GM18505 (cell line): Measurements from ENCODE around the gene PPIB.

Experiments used
- ATAC-seq: cut with Tn5 transposase; IDR thresholded peaks from one replicate; pipeline ENCODE4 v1.9.1; 2021; ENCODE audit not compliant: unreplicated experiment
- POLR2A ChIP-seq: IDR thresholded peaks from 4 replicates; pipeline ENCODE4 v1.6.1; 2011; ENCODE audit warnings: borderline replicate concordance; ENCODE audit not compliant: insufficient read depth, insufficient read length; ENCODE audit errors: extremely low read depth

PPIB gene

DNA sequence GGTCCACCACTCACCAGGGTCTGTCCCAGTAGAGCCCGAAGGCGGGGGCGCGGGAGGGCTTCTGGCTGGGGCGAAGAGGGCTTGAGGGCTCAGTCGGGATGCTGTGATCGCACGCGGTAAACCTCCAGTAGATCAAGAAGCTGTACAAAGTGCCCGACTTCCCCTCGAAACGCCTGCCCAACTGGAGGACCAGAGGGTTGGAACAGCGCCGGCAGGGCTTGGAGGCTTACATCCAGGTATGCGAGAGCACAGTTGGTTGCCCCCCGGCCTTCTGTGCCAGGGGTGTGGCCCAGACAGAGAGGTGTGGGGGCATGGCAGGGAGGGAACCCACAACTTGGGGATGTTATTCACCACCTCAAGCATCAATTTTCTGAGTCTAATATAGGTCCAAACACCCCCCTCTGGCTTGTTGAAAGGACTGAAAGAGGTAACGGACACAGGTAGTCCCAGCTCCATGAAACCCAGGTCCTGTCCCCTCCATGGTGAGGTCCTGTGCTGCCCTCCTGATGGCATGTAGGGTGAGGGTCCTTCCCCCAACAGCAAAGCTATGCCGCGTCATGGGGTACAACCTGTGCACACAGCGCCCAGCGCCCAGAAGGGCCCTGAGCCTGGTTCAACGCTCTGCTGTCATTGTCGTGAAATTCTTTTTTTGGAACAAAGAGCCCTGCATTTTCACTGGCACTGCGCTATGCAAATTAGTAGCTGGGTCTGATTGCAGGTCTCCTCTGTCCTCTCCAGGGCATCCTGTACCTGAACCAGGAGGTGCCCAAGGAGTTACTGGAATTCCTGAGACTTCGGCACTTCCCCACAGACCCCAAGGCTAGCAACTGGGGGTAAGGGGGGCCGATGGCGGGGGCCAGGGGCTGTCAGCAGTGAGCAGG is 10.1 kb downstream of the PPIB start:
- ATAC-seq = peak; percentile 14
- no peak for TF ChIP-seq POLR2A

DNA sequence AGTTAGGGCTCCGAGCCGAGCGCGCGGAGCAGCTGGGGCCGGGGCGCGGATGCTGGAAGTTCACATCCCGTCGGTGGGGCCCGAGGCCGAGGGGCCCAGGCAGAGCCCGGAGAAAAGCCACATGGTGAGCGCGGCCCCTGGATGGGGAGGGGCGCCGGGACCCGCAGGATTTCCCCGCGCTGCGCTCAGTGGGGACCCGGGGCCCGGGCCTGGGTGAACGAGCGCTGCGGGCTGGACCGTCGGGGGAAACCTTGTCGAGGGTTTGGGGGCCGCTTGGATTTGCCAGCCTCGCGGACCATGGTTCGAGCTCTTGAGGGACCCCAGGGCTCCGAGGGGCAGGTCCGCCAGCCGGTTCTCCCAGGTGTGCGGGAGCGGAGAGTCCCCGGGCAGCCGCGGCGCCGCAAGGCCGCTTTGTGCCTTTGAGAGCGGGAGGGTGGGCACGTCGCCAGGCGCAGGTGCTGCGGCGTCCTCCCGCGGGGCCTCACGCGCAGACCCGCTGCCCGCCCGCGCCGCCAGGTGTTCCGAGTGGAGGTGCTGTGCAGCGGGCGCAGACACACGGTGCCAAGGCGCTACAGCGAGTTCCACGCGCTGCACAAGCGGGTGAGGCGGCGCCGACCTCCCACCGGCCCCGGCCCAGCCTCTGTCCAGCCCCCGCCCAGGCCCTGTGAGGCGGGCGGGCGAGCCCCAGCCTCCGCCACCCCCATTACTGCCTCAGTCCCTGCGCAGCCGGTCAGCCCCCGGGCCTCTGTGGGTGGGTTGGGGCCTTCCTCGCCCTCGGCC is 10.9 kb downstream of the PPIB start, which contains the start of gene SNX22:
Gene SNX22 (plus strand): TSS at position 5 of the 780 bp plus-strand sequence. CDS start 45 bp downstream, at position 50.
- TF ChIP-seq POLR2A = peak; percentile 65
- peak; percentile 11 for ATAC-seq

DNA sequence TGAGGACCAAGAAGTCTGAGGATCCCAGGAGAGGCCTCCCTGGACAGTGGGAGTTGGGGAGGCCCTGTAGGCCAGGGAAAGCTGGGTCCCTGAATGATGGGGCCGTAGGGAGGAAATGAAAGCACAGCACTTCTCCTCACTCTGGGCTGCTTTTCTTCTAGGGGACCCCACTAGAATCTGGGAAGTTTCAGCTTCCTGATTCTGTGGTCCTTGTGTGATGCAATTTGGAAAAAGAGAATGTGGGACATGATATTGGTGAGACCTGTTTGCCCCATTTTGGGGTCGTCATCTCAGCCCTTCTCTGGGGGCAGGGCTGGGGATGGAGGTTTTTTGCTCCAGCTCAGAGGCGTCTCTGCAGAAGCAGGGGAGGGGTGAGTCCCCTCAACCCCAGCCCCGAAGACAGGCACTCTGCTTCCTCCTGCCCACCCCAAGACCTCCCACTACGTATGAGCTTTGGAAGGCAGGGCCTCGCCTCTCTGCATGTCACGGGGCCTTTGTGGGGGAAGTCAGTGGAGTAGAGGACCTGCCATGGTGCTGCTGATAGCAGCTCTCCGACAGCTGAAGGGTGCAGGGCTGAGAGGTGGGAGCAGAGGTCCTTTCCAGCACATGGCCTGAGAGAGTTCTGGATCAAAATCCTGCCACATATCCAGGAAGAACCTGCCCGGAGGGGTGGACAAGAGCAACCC is 12.8 kb downstream of the PPIB start:
- TF ChIP-seq POLR2A = no peak
- no peak for ATAC-seq

DNA sequence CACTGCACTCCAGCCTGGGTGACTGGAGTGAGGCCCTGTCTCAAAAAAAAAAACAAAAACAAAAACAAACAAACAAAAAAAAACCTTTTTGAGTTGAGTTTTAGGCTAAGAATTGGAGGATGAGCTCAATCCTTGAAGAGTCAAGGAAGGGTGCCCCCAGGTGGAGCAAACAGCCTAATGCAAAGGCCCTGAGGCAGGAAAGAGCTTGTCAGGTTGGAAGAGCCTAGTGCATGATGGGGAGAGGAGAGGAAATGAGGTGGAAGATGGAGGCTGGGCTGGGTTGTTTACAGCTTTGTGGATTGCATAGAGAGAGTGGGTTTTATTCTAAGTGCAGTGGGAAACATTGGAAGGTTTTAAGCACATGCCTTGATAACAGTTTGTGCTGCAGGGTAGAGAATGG is 13.4 kb downstream of the PPIB start:
- TF ChIP-seq POLR2A = no peak
- no peak for ATAC-seq

DNA sequence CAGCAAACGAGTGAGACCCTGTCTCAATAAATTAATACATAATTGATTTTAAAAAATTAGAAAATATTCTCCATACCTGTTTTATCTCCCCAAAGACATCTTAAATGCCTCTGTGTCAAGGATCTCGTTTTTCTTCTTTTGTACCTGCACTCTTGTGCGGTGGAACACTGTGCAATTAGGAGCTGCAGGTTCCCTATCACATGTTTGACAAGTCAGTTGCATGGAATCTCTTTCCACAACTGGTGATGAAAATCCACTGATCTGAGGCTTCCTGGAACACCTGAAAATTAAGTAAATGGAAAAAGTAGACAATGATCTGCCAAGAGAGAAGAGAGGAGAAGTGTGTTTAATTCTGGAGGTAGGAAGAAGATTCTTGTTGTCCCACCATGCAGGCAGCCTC is 14.2 kb downstream of the PPIB start:
- ATAC-seq = no peak

DNA sequence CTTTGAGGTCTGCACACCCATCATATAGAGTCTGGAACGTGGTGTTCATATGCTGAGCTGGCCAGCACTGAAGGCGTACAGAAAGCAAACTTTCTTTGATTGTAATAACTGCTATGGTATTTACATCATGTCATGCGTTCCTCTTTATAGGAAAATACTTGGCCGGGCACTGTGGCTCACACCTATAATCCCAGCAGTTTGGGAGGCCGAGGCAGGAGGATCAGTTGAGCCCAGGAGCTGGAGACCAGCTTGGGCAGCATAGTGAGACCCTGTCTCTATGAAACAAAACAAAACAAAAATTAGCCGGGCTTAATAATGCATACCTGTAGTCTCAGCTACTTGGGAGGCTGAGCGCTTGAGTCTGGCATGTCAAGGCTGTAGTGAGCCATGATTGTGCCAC is 14.7 kb downstream of the PPIB start:
- no peak for TF ChIP-seq POLR2A
- no peak for ATAC-seq

More for the DNA sequence above, 14.2 kb downstream of the PPIB start:
- TF ChIP-seq POLR2A = no peak

DNA sequence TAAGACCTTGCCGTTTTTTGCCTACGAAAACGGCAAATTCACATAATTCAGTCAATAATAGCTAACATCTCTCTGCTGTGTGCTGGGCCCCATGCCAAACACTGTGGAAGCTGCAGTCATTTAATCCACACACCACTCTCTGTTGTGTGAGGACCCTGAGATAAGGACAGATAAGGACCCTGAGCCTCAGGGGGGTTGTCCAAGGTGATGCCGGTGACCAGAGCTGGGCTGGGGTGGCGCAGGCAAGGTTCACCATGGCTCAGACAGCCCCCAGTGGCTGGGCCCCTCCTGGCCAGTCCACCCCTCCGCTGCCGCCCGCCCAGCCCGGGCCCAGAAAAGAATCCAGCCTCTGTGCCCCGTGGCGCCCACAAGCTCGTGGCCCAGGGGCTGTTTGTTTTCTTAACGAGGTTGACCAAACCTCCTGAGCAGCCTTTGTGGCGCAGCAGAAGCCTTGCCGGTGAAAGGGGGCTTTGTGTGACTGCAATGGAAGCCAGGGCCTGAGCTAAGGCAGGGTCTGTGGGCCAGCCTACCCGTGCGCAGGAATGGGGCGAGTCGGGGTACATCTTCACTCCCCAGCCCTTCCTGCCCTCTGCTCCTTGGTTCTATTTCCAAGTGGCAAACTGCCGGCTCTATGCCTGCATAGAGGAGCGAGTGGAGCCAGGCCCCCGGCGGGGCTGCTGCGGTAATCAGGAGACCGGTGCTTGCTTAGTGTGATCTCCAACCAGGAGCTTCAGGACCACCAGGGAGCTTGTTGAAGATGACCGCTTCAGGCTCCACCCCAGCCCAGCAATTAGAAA is 15.7 kb downstream of the PPIB start:
- TF ChIP-seq POLR2A = no peak
- no peak for ATAC-seq

DNA sequence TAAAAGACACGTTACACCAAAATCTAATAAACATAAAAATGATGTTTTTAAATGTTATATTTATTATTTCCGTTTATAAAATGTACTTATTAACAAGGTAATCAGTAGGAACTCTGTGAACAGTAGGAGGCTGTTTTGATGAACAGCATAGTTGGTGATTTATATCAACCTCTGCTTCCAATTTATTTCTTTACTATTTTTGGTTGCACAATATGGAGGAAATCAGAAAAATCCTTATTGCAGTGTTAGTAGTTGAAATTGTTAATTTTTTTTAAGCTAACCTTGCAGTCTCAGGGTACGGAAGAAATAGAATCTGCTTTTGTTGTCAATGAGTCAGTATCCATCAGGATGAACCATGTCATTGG is 16.3 kb downstream of the PPIB start:
- no peak for ATAC-seq
- no peak for TF ChIP-seq POLR2A

DNA sequence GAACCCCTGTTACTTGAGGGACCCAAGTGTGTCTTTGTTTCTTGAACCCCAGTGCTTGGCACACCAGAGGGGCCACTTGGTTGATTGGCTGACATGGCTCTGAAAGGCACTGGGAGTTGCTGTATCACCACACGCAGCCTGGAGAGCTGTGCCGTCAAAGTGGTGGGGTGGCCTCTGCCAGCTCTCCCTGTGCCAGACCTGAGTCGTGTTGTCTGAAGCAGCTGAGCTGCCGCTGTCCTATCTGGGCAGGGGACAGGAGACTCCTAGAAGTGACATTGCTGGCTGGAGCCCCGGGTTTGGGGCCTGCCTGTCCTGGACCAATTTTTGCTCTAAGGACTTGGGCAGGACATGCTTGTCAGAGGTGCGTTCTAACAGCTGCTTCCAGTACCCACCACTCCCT is 16.8 kb downstream of the PPIB start:
- TF ChIP-seq POLR2A = no peak
- no peak for ATAC-seq

DNA sequence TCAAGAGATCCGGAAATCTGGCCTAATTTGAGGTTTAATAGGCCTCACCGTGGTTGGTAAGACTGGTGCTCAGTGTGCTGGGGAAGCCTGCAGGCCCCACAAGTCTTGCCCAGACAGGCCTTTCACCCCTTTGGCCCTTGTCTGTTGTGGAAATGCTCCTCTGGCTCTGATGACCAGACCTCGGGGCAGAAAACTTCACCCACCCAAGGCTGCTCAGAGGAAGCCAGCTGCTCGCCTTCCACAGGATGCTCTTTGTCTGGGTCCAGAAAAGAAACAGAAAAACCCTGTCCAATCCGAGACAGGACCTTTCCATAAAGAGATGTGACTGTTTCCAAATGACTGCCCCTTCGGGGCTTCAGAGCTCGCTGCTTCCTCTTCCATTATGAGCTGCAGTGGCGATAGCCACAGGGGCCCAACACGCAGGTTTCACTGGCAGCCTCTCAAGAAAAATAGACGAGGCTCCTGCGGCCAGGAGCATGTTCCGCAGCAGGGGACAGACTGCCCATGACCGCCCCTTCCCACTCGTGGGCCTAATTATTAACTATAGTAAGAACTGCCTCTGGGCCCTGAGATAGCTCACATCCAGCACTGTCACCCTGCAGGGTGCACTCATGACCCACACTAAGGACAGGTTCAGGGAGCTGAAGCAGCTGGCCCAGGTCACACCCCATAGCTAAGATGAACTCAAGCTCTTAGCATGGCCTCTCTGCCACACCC is 18.1 kb downstream of the PPIB start:
- TF ChIP-seq POLR2A = peak; percentile 44
- peak; percentile 47 for ATAC-seq

DNA sequence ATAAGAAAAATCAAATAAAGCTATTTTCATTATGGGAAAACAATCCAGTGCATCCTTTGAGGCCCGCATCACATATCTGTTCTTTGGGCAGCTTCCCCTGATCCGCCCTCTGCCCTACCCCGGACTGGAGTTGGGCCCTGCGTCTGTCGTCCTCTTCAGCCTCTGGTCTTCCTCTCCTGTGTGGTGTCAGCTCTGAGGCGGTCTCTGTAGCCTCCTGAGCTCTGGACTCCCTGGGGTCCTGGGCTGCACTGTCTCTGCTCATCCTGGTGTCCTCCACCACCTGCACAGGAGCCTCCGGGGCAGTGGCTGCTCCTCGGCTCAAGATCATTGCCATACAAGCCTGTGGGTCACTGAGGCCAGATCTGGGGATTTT is 18.6 kb downstream of the PPIB start:
- ATAC-seq = no peak

DNA sequence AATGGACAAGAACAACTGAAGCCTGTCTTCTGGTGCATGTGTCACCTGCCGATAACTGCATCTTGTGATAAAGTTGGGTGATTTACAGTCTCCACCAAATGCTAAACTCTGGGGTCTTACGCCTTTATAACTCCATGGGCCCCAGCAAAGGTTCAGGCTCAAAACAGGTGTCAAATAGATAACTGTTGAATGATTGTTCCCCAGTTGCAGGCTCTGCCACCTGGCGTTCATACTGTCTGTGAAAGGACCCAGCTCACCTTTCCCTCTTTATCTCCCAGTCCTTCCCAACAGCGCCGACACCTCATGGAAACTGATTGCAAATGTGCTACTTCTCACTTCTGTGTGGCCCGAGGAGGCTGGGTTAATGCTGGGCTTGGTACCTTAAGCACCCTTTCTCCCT is 19.5 kb downstream of the PPIB start:
- ATAC-seq = no peak
- TF ChIP-seq POLR2A = no peak

More for the DNA sequence above, 18.6 kb downstream of the PPIB start:
- TF ChIP-seq POLR2A = no peak
